ACHN (cell line): Measurements from ENCODE around the gene KLKB1.

Experiments
- DNase-seq: peaks from one replicate; pipeline ENCODE4 v3.0.0-alpha.2; 2015
- in situ Hi-C: cut with HindIII; loops from 2 replicates; pipeline ENCODE4 v1.10.0; 2017; ENCODE audit warnings: low sequenced_read_pairs, low pct_ligation_motif_present, low pct_unique_long_range_greater_than_20kb

Gene KLKB1

DNA sequence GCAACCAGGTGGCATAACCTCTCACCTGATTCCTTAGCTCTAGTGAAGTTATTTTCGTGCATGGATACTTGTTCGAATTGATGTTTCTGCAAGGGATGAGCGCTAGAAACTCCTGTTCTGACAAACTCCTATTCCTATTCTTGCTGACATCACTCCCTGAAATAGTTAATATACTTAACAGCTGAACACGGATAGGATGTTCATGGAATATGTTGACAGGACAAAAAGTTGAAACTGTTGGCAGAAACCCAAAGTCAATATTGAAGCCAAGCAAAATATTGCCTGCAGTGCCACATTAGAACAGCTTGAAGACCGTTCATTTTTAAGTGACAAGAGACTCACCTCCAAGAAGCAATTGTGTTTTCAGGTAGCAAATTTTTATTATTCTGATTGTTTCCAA is at the start of gene KLKB1:
KLKB1 (plus strand) TSS at position 287 of the 400 bp plus-strand sequence. CDS start 689 bp downstream, outside the sequence.
- no peak for DNase-seq
- in situ Hi-C loops: no loop called here

DNA sequence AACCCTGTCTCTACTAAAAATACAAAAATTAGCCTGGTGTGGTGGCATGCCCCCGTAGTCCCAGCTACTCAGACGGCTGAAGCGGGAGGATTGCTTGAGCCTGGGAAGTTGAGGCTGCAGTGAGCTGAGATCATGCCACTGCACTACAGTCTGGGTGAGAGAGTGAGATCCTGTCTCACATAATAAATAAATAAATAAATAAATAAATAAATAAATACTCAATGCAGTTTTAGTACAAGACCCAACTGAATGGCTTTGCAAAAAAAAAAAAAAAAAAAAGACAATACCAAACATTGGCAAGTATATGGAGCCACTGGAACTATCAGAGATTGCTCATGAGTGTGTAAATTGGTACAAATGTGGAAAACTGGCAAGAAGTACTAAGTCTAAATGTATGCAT is 39.2 kb upstream of the KLKB1 start:
- in situ Hi-C loops: no loop called here
- no peak for DNase-seq

DNA sequence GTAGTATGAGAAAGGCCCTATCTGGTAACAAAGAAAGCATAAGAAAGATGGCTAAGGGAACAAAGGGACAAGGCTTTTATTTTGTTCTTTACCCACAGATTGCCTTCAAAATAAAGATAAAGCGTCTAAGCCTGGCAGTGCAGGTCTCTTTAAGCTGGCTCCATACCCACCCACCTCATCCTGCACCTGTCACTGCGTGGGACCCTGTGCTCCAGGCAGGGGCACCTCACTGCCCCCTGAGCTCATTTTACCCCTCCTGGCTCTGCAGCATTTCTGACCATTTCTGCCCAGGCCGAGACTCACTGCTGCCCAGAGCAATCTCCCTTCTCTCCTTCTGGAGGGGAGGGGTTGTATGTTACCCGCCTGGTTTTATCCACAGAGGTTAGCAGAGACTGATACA is 37.7 kb upstream of the KLKB1 start:
- DNase-seq: no peak
- in situ Hi-C loops: no loop called here

DNA sequence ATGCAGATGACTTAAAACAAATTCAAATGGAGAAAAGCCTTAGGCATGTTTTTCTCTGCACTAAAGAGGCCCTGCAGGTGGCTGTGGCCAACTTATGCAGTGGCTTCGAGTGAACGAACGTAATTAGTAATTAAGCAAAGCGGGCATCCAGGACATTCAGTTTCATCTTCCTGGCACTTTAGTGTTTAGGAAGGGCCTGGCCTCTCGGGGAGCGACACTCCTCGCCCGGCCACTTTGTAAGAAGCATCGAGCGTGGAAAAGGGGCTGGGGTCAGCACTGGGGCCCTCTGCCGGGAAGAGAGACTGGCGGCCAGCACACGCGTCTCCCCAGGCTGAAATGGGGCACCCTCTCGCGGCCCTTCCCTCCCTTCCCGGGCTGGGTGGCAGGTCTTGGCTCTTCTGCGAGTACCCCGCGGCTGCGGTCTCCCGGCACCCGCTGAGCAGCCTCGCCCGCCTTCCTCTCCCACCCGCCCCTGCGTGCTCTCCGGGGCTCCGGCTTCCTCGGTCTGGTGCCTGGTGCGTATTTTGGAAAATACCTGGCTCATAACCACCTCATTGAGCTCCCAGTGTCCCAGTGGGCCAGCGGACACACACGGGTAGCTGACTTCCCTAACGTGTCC is 36.6 kb upstream of the KLKB1 start:
- in situ Hi-C loops: no loop called here
- peak; percentile 59 for DNase-seq

DNA sequence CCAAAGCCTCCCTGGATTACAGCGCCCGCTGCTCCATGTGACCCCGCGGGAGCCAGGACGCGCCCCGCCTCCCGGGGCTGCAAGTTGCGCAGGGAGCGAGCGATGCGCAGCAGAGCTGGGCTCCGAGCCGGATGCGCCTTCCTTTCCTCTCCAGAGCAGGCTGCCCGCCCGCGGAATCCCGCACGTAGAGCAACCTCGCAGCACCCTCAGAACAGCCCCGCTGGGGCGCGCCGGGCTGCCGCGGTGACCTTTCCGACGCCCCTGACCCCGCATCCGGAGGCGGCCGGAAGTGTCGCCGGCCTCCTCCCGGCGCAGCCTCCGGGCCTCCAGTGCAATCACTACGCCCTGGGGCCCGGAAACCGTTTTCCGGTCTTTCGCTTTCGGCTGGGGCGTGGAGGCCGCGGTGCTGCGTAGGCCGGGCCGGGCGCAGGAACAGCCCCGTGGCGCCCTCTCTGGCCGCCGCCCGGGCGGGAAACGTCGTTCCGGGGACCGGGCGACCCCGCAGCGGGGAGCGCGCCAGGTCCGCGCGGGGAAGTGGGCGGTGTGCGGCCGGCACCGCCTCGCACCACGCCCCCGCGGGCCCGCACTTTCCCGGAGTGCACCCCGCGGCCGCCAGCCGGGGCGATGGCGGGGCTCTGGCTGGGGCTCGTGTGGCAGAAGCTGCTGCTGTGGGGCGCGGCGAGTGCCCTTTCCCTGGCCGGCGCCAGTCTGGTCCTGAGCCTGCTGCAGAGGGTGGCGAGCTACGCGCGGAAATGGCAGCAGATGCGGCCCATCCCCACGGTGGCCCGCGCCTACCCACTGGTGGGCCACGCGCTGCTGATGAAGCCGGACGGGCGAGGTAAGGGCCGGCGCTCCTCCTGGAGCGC is 35.9 kb upstream of the KLKB1 start, which contains the start of gene CYP4V2:
CYP4V2 (plus strand) TSS at position 368 of the 866 bp plus-strand sequence; CDS start at position 625, 257 bp downstream.
- in situ Hi-C loops: no loop called here
- DNase-seq: peak; percentile 86

DNA sequence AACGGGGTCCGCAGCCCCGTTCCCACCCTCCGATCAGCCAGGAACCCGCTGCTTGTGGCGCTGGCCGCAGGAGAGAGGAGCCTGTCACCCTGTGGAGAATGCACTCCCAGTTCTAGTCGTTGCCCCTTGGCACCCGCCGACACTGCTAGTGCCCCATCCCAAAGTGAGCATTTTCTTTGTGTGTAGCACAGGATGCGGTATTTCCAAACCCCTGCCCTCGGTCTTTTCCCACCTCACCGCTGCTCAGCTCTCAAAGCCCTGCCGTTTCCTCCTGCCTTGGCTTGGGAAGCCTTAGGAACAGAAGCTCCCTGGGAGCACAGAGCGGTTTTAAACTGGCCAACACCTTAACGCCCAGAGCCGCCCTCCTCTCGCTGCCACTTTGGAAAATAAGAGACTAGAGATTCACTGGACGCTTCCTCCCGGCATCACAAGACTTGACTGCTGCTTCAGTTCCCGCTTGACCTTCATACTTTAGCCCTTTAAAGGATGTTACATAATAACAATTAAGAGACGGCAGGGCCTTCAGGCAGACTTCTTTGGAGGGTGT is 35.2 kb upstream of the KLKB1 start:
- peak; percentile 35 for DNase-seq
- in situ Hi-C loops: no loop called here

DNA sequence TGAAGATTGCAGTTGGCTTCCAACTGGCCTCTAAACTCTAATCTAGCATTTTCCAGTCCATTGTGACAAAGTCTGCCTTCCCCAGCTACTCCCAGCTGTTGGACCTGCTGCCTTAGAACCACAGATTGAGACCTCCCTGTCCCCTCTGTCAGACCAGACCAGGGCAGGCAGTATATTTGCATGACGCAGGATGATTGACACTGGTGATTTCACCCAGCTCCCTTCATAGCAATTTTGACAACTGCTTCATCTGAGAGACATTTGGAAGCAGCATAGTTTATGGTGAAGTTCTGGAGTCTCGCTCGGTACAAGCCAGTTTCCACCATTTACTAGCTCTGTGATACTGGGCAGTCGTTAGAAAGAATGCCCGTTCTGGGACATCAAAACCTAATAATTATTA is 33.5 kb upstream of the KLKB1 start:
- in situ Hi-C loops: no loop called here
- DNase-seq: no peak

DNA sequence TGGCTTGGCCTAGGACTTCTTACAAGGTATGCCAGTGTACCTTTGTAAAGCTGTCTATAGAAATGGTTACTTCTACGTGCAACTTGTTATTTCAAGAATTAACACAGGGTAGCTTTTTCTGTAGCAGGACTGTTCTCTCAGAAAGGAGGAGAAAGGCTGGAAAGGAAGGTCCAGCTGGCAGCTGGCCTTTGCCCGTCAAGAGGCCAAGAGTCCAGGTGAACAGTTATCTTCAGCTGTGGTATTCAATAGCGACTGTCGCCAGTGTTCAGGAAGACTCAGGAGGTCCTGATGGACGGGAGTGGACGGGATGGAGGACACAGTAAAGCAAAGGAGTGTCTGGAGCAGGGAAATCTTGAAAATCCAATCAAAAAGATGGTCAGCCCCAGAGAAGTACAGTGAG is 31.2 kb upstream of the KLKB1 start:
- no peak for DNase-seq
- in situ Hi-C loops: no loop called here

DNA sequence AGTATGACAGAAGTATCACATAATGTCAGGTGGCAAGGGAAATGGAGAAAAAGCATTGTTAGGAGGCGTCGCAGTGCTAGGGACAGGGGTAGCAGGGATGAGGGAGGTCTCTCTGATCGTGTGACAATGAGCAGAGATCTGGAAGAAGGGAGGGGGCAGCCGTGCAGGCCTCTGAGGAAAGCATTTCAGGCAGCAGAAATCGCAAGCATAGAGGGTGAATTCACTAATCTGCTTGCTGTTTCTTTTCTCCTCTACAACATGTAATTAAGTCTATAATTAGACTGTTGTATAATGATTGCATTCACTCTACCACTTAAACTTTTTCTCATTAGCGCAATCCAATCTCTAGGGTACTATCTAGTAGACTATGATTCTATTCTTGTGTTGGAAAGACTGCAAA is 26.8 kb upstream of the KLKB1 start:
- DNase-seq: no peak
- in situ Hi-C loops: no loop called here

DNA sequence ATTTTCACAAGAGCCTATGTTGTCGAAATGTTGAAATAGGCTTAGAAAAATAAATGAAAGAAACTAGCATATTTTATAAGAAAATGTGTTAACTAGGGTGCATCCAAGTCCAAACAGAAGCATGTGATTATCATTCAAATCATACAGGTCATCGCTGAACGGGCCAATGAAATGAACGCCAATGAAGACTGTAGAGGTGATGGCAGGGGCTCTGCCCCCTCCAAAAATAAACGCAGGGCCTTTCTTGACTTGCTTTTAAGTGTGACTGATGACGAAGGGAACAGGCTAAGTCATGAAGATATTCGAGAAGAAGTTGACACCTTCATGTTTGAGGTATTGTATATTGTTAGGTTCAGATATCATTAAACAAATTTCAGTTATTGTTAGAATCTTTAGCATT is 26.3 kb upstream of the KLKB1 start:
- in situ Hi-C loops: no loop called here

DNA sequence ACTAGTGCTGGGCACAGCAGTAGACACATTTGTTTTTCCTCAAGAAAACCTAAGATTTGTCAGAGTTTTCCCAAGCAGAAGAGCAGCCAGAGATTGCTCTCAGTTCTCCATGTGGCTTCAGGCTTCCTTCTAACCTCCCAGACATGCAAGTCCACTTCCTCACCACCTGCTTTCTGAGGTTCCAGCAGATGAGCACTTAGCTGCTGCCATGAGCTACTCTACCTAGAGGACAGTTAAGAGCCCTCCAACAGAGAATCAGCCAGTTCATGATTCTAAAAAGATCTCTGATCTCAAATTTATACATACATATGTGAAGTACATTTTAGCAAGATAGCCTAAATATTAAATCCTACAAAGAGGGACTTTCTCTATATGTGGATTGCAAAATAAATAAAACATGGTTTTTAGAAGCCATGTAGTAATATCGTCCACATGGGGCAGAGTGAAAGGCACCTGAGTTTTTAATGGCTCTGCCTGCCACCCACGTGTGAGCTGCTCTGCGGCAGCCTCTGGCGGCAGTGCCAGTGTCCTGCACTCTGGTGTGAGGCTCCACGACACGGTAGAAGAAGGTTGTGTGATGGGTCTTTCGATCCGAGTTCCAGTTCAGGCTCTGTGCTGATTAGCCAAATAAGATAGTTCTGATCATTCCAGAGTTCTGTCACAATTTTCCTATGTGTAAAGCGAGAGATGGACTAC is 25.6 kb upstream of the KLKB1 start:
- DNase-seq: peak; percentile 75
- in situ Hi-C loops: no loop called here

More for the DNA sequence above, 26.3 kb upstream of the KLKB1 start:
- DNase-seq: no peak

DNA sequence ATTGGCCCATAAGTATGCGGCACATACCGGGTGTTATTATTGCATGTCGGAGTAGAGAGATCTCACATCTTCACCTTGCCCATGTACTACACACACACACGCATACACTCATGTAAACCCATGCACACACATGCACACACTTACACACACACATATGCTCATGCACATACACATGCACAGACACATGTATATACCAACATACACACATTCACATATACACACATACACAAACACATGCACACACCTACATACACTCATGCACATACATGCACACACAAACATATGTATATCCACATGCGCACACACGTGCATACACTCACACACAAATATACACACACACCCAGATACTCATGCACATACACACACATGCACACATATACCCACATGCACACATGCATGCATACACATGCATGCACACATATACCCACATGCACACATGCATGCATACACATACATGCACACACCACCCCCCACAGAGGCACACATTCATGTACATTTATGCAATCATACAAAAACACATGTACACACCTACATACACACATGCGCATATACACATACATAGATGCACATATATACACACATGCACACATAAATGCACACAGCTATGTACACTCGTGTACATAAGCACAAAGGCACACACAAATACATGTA is 24.7 kb upstream of the KLKB1 start:
- in situ Hi-C loops: no loop called here
- DNase-seq: no peak

DNA sequence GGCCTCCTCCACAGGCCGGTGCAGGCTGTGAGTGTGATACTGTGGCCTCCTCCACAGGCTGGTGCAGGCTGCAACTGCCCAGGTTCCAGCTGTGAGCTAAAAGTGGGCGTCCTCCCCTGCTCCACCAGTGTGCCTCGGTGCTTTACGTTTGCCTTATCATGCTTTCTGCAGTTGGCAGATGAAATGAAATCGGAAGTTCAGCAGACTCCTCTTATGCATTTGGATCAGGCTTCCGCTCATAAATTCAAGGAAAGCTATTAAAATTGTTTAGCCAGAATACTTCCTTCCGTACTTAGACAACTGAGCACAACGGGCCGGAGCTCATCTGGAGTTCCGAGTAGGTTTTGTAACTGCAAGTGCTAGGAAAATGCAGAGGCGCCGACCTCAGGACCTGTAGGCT is 23.9 kb upstream of the KLKB1 start:
- no peak for DNase-seq
- in situ Hi-C loops: no loop called here

DNA sequence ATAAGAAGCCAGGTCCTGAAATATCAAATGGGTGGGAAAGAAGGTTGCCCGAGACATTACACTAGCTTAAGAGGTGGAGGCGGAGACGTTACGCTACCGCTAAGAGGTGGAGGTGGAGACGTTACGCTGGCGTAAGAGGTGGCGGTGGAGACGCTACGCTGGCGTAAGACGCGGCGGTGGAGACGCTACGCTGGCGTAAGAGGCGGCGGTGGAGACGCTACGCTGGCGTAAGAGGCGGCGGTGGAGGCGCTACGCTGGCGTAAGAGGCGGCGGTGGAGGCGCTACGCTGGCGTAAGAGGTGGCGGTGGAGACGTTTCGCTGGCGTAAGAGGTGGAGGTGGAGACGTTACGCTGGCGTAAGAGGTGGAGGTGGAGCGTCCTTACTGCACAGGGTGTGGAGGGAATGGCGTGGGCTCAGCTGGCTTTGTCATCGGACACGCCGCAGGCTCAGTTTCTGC is 23.2 kb upstream of the KLKB1 start:
- in situ Hi-C loops: no loop called here
- no peak for DNase-seq

DNA sequence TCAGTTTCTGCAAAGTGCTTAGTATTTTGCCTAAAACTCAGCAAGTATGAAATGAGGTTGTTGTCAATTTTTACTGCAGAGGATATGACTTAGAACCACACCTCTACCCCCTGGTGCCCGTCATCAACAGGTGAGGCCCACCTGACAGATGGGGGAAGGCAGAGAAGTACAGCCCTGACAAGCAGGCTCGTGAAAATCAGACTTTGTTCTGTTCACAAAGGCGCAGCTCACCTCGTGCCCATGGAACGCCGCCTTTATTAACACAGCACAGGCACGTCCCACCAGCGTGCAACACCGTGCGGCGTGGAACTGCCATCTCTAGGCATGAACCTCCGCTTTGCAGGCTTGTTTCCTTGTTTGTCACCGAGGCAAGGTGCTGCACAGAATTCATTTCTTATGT is 22.6 kb upstream of the KLKB1 start:
- no peak for DNase-seq
- in situ Hi-C loops: no loop called here

DNA sequence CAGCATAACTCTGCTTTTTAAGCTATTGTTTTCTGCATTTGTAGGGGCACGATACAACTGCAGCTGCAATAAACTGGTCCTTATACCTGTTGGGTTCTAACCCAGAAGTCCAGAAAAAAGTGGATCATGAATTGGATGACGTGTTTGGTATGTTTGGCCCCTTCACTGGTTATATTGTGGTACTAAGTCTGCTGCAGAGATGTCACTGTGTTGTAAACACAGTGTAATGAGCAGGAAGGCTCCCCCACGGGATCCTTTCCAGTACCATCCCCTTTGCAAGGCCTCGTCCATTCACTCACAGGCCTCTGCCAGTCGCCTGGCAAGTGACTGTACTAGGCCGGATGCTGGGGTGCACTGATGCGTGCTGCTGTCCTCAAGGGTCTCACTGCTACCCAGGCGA is 22.2 kb upstream of the KLKB1 start:
- in situ Hi-C loops: no loop called here
- DNase-seq: no peak

DNA sequence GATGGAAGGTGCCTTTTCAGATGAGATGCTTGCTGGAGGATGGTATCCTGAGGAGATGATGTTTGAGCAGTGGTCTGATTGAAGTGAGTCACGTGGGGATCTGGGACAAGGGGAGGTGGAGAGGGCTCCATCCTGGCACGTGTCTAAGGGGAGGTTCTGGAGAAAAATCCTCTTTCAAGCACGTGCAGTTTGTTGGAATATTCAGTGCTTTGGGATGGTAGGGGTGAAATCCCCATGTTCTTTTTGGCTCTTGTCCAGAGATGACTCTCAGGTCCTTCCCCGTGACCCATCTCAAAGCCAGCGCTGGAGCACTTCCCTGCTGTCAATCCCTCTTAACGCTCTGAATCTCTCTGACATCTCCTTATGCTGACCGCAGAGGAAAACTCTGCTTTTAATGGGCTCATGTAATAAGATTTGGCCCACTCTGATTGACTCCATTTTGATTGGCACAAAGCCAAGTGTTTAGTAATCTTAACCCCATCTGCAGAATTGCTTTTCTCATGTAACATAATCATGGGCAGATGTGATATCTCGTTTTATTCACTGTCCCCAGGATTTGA is 10.8 kb upstream of the KLKB1 start:
- no peak for DNase-seq
- in situ Hi-C loops: no loop called here

DNA sequence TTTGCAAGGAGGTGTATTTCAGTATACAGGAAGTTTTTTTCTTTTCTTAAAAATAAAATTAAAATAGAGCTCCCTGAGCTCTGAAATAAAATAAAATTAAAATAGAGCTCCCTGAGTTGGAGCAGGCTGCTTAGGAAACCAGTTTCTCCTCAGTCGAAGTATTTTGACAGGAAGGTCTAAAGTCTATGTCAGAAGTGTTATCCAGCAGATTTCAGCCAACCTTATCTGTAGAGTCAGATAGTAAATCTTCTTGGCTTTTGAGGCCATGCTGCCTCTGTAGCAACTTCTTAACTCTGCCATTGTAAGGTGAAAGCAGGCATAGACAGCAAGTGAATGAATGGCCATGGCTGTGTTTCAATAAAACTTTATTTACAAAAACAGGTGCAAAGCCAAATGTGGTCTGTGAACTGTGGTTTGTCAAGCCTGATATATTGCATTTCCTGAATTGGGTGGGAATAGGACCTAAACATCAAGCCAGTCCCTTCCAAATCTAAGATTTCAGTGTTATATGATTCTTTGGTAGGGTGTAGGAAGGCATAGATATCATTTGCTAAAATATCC is 9.5 kb upstream of the KLKB1 start:
- no peak for DNase-seq
- in situ Hi-C loops: no loop called here
